A549 (cell line): ENCODE results near the gene BSND. TPM values are rescaled to one million over a fixed set of nuclear protein-coding genes. Genes with fewer than 3 reads are reported as not detected.

ENCODE experiments used
- ATAC-seq, 2 experiments: fragments of 200-7000 bp in 1 of 2; fragments of >200 bp in 1 of 2; cut with Nextera tagmentation in 1 of 2; cut with Tn5 transposase in 1 of 2; 3 replicates each; pipeline versions ENCODE4 v1.8.0 to v1.9.1; 2018 to 2020; ENCODE audit warnings: mild to moderate bottlenecking in 1 of 2, moderate library complexity in 1 of 2
- CTCF ChIA-PET: fragments of 300-600 bp; sonication (Branson Sonifier 250); formaldehyde crosslinking; extraction: SDS; loops from one replicate; lab custom pipeline; 2021; ENCODE audit warnings: antibody characterized with exemption, inconsistent platforms; lab: Yijun Ruan, JAX
- POLR2A ChIA-PET: fragments of 350-600 bp; formaldehyde crosslinking; extraction: SDS; loops from one replicate; lab custom pipeline; 2021; ENCODE audit warnings: antibody characterized with exemption, inconsistent platforms; lab: Yijun Ruan, JAX
- DNase-seq, 2 experiments: peaks; one replicate each; pipeline versions ENCODE4 v3.0.0 to v3.0.0-alpha.2; 2011 to 2016; ENCODE audit warnings: low read depth in 1 of 2, low spot score in 1 of 2
- FAIRE-seq: peaks from 2 replicates; lab custom pipeline; 2011; peaks lifted over from hg19 to GRCh38; lab: Jason Lieb, UNC
- H3K27ac ChIP-seq, 2 experiments: fragments of >200 bp; sonication (Bioruptor Twin); formaldehyde crosslinking; 3 replicates each; pipeline ENCODE4 v1.5.1; 2016 to 2017
- H3K4me1 ChIP-seq: fragments of >200 bp; sonication (Bioruptor Twin); formaldehyde crosslinking; 3 replicates; pipeline ENCODE4 v1.6.1; 2016
- H3K4me2 ChIP-seq: fragments of >200 bp; sonication (Bioruptor Twin); formaldehyde crosslinking; 3 replicates; pipeline ENCODE4 v1.6.1; 2016
- H3K4me3 ChIP-seq: fragments of >200 bp; sonication (Bioruptor Twin); formaldehyde crosslinking; 3 replicates; pipeline ENCODE4 v1.5.1; 2016
- H3K9me3 ChIP-seq: fragments of >200 bp; sonication (Bioruptor Twin); formaldehyde crosslinking; 3 replicates; pipeline ENCODE4 v1.6.1; 2016
- EP300 ChIP-seq, 2 experiments: fragments of >200 bp; sonication (Bioruptor Twin); formaldehyde crosslinking; IDR thresholded peaks; 2 replicates in 1 of 2; 3 replicates in 1 of 2; pipeline ENCODE4 v1.6.1; 2016 to 2017
- GATA3 ChIP-seq: IDR thresholded peaks from 2 replicates; pipeline ENCODE4 v1.6.1; 2012; ENCODE audit warnings: borderline replicate concordance
- HOXA7 ChIP-seq: fragments of 250-450 bp; sonication (Bioruptor Pico); IDR thresholded peaks from 2 replicates; pipeline ENCODE4 v1.5.0; 2020; ENCODE audit warnings: mild to moderate bottlenecking, moderate library complexity
- HOXB13 ChIP-seq: fragments of 250-450 bp; sonication (Bioruptor Pico); IDR thresholded peaks from 2 replicates; pipeline ENCODE4 v1.5.0; 2020; ENCODE audit warnings: low read depth, mild to moderate bottlenecking, moderate library complexity
- JUNB ChIP-seq: fragments of >200 bp; sonication (Bioruptor Twin); formaldehyde crosslinking; IDR thresholded peaks from 2 replicates; pipeline ENCODE4 v1.6.1; 2016
- KDM1A ChIP-seq: fragments of 200-600 bp; sonication (generic); IDR thresholded peaks from 2 replicates; pipeline ENCODE4 v1.6.1; 2016; ENCODE audit warnings: low read depth, mild to moderate bottlenecking
- NPAS2 ChIP-seq: fragments of 250-450 bp; sonication (Bioruptor Pico); IDR thresholded peaks from 2 replicates; pipeline ENCODE4 v1.8.0; 2022; ENCODE audit warnings: mild to moderate bottlenecking, moderate library complexity, borderline replicate concordance
- ZNF302 ChIP-seq: fragments of 250-450 bp; sonication (Bioruptor Pico); IDR thresholded peaks from 2 replicates; pipeline ENCODE4 v1.9.0; 2021; ENCODE audit warnings: inconsistent platforms, mild to moderate bottlenecking, moderate library complexity
- WGBS: methylation state at CpG from one replicate; pipeline ENCODE4 v1.1.6; 2017; ENCODE audit errors: missing lambda C conversion rate; 5-methylcytosine and 5-hydroxymethylcytosine counted together
- polyA plus RNA-seq, 4 experiments: library from polyadenylated mRNA; depleted of rRNA in 3 of 4; stranded (reverse); fragments of >200 nt; fragmentation: RNase III in 1 of 4; extraction: RNeasy Plus Mini Kit Qiagen cat#74134 plus additional on column Dnase treatment in 1 of 4; gene quantifications; 2 replicates in 3 of 4; 3 replicates in 1 of 4; pipeline ENCODE4 v1.2.3, GENCODE V29; 2011 to 2017
- TF ChIP-seq, protein P1 (sequence below): fragments of >200 bp; sonication (Bioruptor Twin); formaldehyde crosslinking; IDR thresholded peaks from 3 replicates; pipeline ENCODE4 v1.6.1; 2016
- TF ChIP-seq, protein P2 (sequence below): fragments of 250-450 bp; sonication (Bioruptor Pico); IDR thresholded peaks from 2 replicates; pipeline ENCODE4 v1.5.0; 2021; ENCODE audit warnings: mild to moderate bottlenecking, moderate library complexity, borderline replicate concordance
- TF ChIP-seq, protein P3 (sequence below): fragments of >200 bp; sonication (Bioruptor Twin); formaldehyde crosslinking; IDR thresholded peaks from 2 replicates; pipeline ENCODE4 v1.6.1; 2016
- TF ChIP-seq, protein P4 (sequence below): IDR thresholded peaks from 2 replicates; pipeline ENCODE4 v1.6.1; 2012
- TF ChIP-seq, protein P5 (sequence below): fragments of 150-350 bp; IDR thresholded peaks from 2 replicates; pipeline ENCODE4 v1.6.1; 2014; ENCODE audit warnings: low read depth, mild to moderate bottlenecking, low read length
- TF ChIP-seq, protein P6 (sequence below): fragments of >200 bp; sonication (Bioruptor Twin); formaldehyde crosslinking; IDR thresholded peaks from 3 replicates; pipeline ENCODE4 v1.5.1; 2016

Gene BSND
- polyA plus RNA-seq, 2 of the 4 experiments (the other 2 are of a cell fraction) = not detected

DNA sequence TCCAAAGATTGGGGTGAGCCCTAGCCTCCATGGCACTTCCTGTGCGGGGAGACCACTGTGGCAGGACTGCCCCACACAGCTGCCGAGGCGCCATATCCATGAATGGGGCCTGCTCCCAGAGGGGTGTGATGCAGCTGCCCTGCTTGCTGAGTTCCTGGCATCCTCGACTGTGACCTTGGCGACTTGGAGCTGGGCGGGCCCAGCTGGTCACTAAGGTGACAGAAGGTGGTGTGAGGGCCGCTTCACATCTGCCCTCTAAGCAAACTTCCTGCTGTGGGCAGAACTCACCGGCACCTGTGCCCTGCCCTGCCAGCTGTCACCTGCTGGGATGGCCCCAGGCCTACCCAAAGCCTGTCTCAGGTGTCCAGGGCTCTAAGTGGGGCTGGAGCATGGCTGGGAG is 9.3 kb upstream of the BSND start:
- no peak overlapping the region for H3K4me3 ChIP-seq
- ATAC-seq (no peak), FAIRE-seq (no peak), DNase-seq (no peak)
- no peak overlapping the region for H3K4me2 ChIP-seq
- no peaks in the 10 kb centered on the region for H3K9me3 ChIP-seq
- no peaks in the 10 kb centered on the region for H3K4me1 ChIP-seq
- CTCF ChIA-PET = interaction anchor here (0.7 to 20.8 kb wide), 7 partner anchors 9 to 1320 kb away, joined by 3 to 451 read pairs (median 3); partner anchors contain the start of gene BSND
- POLR2A ChIA-PET = no interaction called here
- TF ChIP-seq NPAS2 (CRISPR knock-in tag) (no peak), HOXA7 (CRISPR knock-in tag) (no peak), JUNB (no peak), GATA3 (no peak), HOXB13 (no peak), KDM1A (no peak), ZNF302 (CRISPR knock-in tag) (no peak)
- TF ChIP-seq, protein P1, sequence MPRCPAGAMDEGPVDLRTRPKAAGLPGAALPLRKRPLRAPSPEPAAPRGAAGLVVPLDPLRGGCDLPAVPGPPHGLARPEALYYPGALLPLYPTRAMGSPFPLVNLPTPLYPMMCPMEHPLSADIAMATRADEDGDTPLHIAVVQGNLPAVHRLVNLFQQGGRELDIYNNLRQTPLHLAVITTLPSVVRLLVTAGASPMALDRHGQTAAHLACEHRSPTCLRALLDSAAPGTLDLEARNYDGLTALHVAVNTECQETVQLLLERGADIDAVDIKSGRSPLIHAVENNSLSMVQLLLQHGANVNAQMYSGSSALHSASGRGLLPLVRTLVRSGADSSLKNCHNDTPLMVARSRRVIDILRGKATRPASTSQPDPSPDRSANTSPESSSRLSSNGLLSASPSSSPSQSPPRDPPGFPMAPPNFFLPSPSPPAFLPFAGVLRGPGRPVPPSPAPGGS = no peak
- TF ChIP-seq, protein P2, sequence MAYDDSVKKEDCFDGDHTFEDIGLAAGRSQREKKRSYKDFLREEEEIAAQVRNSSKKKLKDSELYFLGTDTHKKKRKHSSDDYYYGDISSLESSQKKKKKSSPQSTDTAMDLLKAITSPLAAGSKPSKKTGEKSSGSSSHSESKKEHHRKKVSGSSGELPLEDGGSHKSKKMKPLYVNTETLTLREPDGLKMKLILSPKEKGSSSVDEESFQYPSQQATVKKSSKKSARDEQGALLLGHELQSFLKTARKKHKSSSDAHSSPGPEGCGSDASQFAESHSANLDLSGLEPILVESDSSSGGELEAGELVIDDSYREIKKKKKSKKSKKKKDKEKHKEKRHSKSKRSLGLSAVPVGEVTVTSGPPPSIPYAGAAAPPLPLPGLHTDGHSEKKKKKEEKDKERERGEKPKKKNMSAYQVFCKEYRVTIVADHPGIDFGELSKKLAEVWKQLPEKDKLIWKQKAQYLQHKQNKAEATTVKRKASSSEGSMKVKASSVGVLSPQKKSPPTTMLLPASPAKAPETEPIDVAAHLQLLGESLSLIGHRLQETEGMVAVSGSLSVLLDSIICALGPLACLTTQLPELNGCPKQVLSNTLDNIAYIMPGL = no peak
- TF ChIP-seq, protein P3, sequence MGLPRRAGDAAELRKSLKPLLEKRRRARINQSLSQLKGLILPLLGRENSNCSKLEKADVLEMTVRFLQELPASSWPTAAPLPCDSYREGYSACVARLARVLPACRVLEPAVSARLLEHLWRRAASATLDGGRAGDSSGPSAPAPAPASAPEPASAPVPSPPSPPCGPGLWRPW = no peak
- TF ChIP-seq, protein P4, sequence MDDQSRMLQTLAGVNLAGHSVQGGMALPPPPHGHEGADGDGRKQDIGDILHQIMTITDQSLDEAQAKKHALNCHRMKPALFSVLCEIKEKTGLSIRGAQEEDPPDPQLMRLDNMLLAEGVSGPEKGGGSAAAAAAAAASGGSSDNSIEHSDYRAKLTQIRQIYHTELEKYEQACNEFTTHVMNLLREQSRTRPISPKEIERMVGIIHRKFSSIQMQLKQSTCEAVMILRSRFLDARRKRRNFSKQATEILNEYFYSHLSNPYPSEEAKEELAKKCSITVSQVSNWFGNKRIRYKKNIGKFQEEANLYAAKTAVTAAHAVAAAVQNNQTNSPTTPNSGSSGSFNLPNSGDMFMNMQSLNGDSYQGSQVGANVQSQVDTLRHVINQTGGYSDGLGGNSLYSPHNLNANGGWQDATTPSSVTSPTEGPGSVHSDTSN = no peak
- TF ChIP-seq, all 56 proteins: peak for 0
- 83% methylated on average over 3 of the region's 8 CpGs for whole genome bisulfite sequencing
- no peak overlapping the region for H3K27ac ChIP-seq

DNA sequence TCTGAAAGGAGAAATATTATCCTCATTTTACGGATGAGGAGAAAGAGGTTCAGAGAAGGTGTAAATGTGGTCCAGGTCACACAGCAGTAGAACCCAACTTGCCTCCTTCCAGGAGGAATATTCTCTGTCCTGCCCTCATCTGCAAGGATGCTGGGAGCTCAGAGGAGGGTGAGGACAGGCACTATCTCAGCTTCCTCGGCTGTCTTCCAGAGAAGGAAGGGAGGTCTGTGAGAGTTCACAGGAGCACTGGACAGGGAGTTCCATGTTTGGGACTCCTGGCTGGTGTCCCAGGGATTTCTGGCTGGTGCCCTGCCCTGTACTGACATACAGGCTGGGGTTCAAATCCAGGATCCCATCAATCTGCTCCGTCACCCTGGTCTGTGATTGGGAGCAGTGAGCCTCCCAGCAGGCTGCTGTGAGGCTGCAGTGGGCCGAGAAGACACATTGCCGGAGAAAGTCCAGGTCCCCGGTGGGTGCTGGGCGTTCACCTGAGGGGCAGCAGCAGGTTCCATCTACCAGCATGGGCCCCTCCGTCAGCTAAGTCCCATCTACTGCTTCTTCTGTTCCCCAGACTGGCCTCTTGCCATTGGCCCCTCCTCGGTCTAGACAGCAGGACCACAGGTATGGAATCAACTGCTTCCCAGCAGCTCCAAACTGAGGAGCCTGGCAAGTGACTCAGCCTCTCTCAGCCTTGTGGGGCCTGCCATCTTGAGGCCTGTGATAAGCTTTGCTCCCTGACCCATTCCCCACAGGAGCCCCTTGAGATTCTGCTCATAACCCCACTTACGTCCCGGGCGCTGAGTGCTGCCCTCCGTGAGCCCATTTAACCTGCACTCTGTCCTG is 8.5 kb upstream of the BSND start:
- TF ChIP-seq, protein P5, sequence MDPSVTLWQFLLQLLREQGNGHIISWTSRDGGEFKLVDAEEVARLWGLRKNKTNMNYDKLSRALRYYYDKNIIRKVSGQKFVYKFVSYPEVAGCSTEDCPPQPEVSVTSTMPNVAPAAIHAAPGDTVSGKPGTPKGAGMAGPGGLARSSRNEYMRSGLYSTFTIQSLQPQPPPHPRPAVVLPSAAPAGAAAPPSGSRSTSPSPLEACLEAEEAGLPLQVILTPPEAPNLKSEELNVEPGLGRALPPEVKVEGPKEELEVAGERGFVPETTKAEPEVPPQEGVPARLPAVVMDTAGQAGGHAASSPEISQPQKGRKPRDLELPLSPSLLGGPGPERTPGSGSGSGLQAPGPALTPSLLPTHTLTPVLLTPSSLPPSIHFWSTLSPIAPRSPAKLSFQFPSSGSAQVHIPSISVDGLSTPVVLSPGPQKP = no peak
- TF ChIP-seq, protein P6, sequence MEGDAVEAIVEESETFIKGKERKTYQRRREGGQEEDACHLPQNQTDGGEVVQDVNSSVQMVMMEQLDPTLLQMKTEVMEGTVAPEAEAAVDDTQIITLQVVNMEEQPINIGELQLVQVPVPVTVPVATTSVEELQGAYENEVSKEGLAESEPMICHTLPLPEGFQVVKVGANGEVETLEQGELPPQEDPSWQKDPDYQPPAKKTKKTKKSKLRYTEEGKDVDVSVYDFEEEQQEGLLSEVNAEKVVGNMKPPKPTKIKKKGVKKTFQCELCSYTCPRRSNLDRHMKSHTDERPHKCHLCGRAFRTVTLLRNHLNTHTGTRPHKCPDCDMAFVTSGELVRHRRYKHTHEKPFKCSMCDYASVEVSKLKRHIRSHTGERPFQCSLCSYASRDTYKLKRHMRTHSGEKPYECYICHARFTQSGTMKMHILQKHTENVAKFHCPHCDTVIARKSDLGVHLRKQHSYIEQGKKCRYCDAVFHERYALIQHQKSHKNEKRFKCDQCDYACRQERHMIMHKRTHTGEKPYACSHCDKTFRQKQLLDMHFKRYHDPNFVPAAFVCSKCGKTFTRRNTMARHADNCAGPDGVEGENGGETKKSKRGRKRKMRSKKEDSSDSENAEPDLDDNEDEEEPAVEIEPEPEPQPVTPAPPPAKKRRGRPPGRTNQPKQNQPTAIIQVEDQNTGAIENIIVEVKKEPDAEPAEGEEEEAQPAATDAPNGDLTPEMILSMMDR = no peak
- no peak for TF ChIP-seq EP300 (IDR thresholded peaks at IDR 0.05)
- TF ChIP-seq, all 56 proteins: peak for 0
- H3K27ac ChIP-seq = no peak overlapping the region
- no peaks in the 10 kb centered on the region for H3K4me1 ChIP-seq
- POLR2A ChIA-PET = no interaction called here
- H3K9me3 ChIP-seq = no peaks in the 10 kb centered on the region
- no peak overlapping the region for H3K4me2 ChIP-seq
- no peak overlapping the region for H3K4me3 ChIP-seq
- DNase-seq (no peak), ATAC-seq (no peak; a peak in 2 of 6 replicates), FAIRE-seq (no peak)
- CTCF ChIA-PET = interaction anchor here (0.7 to 20.8 kb wide), 6 partner anchors 8 to 1321 kb away, joined by 3 to 451 read pairs (median 4); partner anchors contain the start of gene BSND
- 62% methylated on average over 6 of the region's 13 CpGs for WGBS
